ENCODE results near the gene LPP.

Gene LPP

GRCh38 chr3:188720215-188720614 is 566.3 kb downstream of the LPP start:
- no peak for DNase-seq (ENCODE audit: extremely low read depth in 1 of 2, low read depth in 1 of 2)

- DNase-seq (ENCODE audit: extremely low read depth in 1 of 2, low read depth in 1 of 2): no peak
These were observed 566.7 kb downstream of the LPP start for GRCh38 chr3:188720636-188721035.

DNA sequence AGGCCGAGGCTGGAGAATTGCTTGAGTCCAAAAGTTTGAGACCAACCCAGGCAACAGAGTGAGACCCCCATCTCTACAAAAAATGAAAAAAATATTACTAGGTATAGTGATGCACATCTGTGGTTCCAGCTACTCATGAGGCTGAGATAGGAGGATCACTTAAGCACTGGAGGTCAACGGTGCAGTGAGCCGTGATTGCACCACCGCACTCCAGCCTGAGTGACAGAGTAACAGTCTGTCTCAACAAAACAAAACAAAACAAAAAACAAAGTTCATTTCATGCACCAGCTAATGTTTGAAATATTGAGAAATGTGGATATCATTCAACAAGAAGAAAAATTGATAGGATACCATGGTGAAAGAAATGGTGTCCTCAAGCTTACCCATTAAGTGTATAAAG is 567.4 kb downstream of the LPP start:
- no peak for DNase-seq (ENCODE audit: extremely low read depth in 1 of 2, low read depth in 1 of 2)

DNA sequence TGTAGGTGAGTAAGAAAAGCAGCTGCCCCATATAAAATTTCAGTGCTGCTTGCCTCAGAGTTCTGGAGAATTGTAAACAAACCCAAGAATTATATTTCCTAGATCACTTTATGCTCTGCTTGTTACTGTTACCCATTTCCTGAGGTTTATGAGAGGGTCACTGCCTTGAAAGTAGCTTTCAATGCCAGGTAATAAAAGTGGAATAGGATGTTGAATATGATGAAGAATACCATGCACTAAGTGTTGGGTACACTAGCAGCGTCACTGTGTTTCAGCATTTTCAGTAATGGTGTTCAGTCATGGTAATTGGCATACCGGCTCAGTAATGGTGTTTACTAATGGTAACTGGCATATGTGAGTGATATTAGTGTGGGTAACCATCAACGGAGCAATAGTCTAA is 568.0 kb downstream of the LPP start:
- no peak for DNase-seq (ENCODE audit: extremely low read depth in 1 of 2, low read depth in 1 of 2)

- no peak for DNase-seq (ENCODE audit: extremely low read depth in 1 of 2, low read depth in 1 of 2)
These were observed 569.0 kb downstream of the LPP start for GRCh38 chr3:188722963-188723362.

DNA sequence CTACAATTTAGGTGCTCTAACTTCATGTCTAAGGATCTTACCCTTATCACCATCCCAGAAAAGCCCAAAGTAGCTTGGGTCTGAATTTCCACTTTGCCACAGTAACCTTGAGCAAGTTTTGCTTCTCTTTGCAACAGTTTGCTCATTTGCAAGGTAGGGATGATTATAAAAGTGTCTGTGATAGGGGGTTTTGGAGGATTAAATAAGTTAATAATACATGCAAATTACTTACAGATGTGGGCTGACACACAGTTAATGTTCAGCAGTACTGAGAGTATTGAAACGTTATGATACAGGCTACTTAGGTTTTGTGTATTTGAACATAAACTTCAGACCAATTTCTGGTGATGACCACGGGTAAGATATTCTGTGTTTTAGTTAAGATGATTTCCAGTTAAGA is 573.1 kb downstream of the LPP start:
- no peak for DNase-seq (ENCODE audit: extremely low read depth in 1 of 2, low read depth in 1 of 2)

DNA sequence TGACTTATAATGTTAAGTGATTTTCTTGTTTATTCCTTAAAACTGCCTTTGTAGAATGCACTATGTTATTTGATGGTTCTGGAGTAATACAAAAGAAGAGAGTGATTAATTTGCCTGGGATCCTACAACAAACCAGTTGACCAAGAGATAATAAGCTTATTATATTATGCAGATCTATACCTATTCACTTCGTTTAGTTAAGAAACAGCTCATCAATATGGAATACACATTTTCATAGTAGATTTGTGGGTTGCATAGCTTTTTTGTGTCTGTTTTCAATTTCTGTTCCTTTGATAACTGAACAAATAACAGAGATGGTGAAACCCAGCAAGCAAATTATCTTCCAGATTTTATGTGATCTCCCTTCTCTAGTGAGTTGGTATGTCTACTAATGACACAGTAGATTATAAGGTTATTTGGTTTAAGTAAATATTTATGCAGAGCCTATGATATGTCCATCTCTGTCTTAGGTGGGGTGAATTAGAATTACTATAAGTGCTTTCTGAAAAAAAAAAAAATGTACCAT is 574.5 kb downstream of the LPP start:
- DNase-seq (ENCODE audit: extremely low read depth in 1 of 2, low read depth in 1 of 2): no peak

DNA sequence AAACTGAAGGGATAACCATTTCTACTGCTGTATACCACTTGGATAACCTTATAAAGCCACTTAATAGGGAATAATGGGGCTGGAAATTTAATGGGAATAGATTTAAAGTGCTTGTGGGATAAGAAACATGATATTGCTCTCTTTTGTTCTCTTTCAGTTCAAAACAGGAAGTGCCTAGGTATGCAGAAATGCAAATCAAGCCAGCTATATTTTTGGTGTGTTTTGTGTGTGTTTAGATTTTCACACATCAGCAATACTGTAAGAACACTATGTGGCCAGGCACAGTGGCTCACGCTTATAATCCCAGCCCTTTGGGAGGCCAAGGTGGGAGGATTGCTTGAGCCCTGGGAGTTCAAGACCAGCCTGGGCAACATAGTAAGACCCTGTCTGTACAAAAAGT is 575.5 kb downstream of the LPP start:
- no peak for DNase-seq (ENCODE audit: extremely low read depth in 1 of 2, low read depth in 1 of 2)

GRCh38 chr3:188734395-188734794 is 580.4 kb downstream of the LPP start:
- DNase-seq (ENCODE audit: extremely low read depth in 1 of 2, low read depth in 1 of 2): no peak

- no peak for DNase-seq (ENCODE audit: extremely low read depth in 1 of 2, low read depth in 1 of 2)
These were observed 585.6 kb downstream of the LPP start for GRCh38 chr3:188739511-188739910.

GRCh38 chr3:188740010-188740409 is 586.1 kb downstream of the LPP start:
- no peak for DNase-seq (ENCODE audit: extremely low read depth in 1 of 2, low read depth in 1 of 2)

GRCh38 chr3:188742755-188743550 is 589.0 kb downstream of the LPP start:
- no peak for DNase-seq (ENCODE audit: extremely low read depth in 1 of 2, low read depth in 1 of 2)

- no peak for DNase-seq (ENCODE audit: extremely low read depth in 1 of 2, low read depth in 1 of 2)
These were observed 590.2 kb downstream of the LPP start for GRCh38 chr3:188744166-188744565.

- DNase-seq (ENCODE audit: extremely low read depth in 1 of 2, low read depth in 1 of 2): no peak
These were observed 591.1 kb downstream of the LPP start for GRCh38 chr3:188745031-188745430.

- DNase-seq (ENCODE audit: extremely low read depth in 1 of 2, low read depth in 1 of 2): no peak
These were observed 592.4 kb downstream of the LPP start for GRCh38 chr3:188746291-188746783.

DNA sequence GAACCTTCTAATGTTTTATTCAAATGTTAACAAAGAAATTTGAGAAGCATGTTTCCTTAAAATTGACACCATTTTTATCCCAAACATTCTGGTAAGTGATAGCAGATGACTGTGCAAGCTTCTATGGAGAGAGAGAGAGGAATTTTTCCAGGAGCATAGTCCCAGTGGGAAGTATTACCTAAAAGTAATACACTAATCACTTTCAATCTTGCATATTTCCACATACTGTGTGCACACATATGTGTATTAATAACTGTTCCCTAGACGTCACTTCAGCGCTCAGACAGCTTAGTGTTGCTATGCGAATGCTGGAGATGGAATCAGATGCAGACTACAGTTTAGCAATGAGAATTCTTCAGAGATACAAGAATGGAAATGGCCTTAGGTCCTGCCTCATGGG is 593.5 kb downstream of the LPP start:
- no peak for DNase-seq (ENCODE audit: extremely low read depth in 1 of 2, low read depth in 1 of 2)

DNA sequence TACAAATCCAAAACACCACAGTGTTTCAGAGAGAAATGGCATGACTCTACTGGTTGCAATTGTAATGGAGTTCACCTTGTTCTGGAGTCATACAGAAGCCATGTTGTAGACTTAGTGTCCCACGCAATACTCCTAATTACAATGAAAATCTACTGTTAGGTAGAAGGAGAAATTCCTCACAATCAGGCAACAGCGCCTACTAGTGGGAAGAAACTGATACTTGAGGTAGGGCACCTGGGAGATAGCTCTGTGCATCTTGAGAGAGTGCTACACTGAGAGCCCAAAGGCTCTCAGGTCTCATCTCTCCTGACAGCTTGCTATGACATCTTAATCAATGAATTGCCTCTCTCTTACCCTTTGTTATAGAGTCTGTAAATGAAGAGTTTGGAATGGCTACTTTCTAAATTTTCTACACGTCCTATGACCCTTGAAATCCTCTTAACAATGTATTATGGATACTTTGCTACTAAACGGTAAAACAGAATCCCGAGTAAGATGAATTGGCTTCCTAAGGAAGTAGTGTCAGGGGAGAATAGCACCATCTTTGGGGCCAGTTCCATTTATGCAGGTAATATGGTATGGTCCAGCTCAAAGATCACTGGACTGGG is 595.2 kb downstream of the LPP start:
- peak; percentile 23 for DNase-seq (ENCODE audit: extremely low read depth in 1 of 2, low read depth in 1 of 2)

GRCh38 chr3:188749830-188750229 is 595.9 kb downstream of the LPP start:
- DNase-seq (ENCODE audit: extremely low read depth in 1 of 2, low read depth in 1 of 2): no peak

DNA sequence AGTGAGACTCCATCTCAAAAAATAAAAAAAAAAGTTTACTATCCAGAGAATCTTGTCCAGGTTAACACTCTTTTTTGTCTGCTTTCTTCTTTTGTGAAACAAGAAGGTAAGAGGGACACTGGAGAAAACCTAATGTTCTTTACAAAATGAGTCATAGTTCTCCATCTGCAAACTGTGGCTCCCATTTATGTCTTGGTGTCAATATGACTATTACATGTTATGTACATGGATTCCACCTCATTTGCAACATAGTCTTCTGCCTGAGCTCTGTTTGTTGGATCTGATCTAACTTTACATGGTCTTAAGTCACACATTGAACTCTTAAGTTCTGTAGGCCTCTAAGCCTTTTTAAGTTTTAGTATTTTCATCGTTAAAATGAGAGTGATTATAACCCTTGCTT is 596.7 kb downstream of the LPP start:
- no peak for DNase-seq (ENCODE audit: extremely low read depth in 1 of 2, low read depth in 1 of 2)

DNA sequence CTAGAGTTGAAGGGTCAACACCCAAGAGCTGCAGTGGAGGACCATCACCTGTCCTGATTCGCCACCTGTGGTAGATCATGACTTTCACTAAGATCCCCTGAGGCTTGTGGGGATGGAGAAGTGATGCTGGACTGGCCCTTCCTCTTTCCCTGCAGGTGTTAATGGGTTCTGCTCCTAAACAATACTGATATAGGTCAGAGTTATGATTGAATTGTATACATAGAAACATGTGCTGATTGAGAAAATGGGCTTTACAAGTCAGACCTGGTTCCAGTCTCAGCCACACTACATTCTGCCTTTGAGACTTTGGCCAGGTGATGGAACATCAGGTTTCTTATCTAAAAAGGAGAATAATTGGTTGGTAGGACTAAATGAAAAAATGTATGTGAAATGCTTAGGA is 598.9 kb downstream of the LPP start:
- no peak for DNase-seq (ENCODE audit: extremely low read depth in 1 of 2, low read depth in 1 of 2)

- no peak for DNase-seq (ENCODE audit: extremely low read depth in 1 of 2, low read depth in 1 of 2)
These were observed 600.3 kb downstream of the LPP start for GRCh38 chr3:188754267-188754666.

- no peak for DNase-seq (ENCODE audit: extremely low read depth in 1 of 2, low read depth in 1 of 2)
These were observed 602.3 kb downstream of the LPP start for GRCh38 chr3:188756241-188756640.
